ENCODE data around the gene PAK1.

Gene PAK1

DNA sequence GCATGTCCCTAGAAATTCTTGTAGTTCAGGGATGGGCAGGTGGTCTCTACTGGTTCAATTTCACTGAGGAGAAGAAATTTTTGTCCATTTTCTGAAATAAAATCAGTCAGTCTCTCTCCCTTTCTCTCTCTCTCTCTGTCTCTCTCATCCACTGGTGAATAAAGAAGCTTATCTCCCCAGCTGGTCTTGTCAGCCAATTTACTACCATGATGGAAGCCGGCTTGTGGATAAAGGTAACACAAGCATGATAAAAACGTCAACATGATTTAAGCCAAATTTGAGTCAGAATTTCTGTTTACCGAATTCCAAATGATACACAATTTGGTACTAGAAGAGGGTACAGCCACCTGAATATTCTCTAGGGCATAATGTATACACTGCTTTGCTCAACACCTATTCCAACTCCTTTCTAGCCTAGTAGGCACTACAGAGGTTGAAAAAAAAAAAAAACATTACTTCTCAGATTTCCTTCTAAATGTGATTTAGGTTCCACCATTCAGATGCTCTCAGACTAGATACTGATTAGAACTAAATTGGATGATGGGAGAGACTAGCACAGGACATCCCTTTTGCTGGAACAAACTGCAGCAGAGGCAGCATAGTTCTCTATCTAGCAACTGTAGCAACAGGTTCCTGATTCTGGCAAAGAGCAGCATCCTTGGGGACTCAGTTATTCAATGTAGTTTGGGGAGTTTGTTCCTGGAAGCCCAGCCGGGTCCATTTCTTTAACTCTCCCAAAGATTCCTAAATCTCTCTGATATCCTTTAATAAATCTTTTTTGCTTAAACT lies 18.8 kb downstream of the PAK1 start:
- TF ChIP-seq, protein P1, sequence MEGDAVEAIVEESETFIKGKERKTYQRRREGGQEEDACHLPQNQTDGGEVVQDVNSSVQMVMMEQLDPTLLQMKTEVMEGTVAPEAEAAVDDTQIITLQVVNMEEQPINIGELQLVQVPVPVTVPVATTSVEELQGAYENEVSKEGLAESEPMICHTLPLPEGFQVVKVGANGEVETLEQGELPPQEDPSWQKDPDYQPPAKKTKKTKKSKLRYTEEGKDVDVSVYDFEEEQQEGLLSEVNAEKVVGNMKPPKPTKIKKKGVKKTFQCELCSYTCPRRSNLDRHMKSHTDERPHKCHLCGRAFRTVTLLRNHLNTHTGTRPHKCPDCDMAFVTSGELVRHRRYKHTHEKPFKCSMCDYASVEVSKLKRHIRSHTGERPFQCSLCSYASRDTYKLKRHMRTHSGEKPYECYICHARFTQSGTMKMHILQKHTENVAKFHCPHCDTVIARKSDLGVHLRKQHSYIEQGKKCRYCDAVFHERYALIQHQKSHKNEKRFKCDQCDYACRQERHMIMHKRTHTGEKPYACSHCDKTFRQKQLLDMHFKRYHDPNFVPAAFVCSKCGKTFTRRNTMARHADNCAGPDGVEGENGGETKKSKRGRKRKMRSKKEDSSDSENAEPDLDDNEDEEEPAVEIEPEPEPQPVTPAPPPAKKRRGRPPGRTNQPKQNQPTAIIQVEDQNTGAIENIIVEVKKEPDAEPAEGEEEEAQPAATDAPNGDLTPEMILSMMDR (IDR thresholded peaks at IDR 0.05; ENCODE audit: low read depth, low read length), result no peak
- no peak overlapping the region for H3K4me3 ChIP-seq (replicated peaks in 1 of 2; ENCODE audit: low read depth in 2 of 2, low read length in 2 of 2)
- DNase-seq (ENCODE audit: low read depth in 2 of 2), result no peak

DNA sequence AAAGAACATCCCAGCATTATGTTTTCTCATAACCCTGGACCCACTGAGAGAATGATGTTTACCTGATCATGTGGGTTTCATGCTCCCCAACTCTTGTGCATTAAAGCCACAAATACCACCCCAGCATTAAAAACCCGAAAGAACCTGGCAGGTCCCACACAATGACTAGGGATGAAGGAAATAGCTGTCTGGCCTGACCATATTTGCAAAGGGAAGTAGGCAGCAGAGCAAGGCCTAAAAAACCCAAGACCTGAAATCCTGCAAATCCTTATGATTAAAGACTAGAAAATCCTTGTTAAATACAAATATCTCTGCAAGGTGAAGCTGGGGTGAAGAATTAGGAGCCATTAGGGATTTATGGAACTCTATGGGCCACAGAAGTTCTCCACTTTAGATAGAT lies 23.7 kb downstream of the PAK1 start:
- TF ChIP-seq, protein P1 (IDR thresholded peaks at IDR 0.05; ENCODE audit: low read depth, low read length), result no peak
- DNase-seq (ENCODE audit: low read depth in 2 of 2), result no peak
- H3K4me3 ChIP-seq (replicated peaks in 1 of 2; ENCODE audit: low read depth in 2 of 2, low read length in 2 of 2), result no peak overlapping the region

DNA sequence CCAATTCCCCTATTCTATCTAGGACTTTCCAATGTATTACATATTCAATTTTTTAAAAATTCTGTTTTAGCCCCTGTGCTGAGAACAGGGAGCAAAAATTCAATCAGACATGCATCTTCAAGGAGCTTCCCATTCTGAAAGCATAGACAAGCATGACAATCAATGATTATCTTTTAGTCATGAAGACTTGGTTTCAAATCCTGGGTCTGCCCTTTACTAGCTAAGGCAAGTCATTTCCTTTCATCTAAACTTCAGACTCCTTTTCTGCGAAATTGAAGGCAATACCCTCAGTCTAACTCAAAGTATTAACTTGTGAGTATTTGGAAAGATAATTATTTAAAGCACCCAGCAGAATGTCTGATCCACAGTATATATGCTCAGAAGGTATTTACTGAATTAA lies 24.1 kb downstream of the PAK1 start:
- H3K4me3 ChIP-seq (replicated peaks in 1 of 2; ENCODE audit: low read depth in 2 of 2, low read length in 2 of 2), result no peak overlapping the region
- TF ChIP-seq, protein P1 (IDR thresholded peaks at IDR 0.05; ENCODE audit: low read depth, low read length), result no peak
- DNase-seq (ENCODE audit: low read depth in 2 of 2), result no peak

DNA sequence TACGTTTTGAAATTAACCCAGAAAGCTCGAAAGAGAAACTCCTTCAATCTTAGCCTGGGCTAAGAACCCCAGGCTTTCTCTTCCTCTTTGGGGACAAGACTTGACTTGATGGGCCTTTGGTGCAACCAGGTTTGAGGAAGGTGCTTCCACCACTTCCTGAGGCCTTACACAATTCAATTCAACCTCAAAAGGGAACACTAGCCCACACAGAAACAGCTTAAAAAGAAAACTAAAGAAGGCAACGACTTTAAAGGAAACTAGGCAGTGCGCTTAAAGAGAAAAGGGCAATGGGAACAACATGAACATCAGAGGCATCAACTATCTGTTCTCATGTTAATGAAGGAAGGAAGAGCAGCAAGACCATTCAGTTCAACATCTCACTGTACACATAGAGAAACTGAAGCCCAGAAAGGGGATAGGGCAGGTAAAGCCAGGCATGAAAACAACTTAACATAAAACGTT lies 24.8 kb downstream of the PAK1 start:
- DNase-seq (ENCODE audit: low read depth in 2 of 2), result no peak
- TF ChIP-seq, protein P1 (IDR thresholded peaks at IDR 0.05; ENCODE audit: low read depth, low read length), result no peak
- no peak overlapping the region for H3K4me3 ChIP-seq (replicated peaks in 1 of 2; ENCODE audit: low read depth in 2 of 2, low read length in 2 of 2)

DNA sequence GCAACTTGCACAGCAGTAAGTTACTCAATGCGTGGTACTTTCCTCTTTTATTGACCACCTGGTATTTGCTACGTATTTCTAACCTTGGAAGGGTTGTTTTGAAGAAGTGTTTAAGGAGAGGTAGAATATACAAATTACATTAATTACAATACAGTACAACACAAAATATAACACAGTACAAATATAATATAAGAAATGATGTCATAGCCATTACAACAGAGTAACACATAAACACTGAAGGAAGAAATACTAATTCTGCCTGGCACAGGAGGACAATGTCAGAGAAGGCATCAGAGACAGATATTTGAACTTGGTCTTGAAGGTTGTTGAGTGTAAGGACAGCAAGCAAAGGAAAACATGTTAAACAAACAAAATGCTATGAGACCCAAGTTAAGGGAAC lies 25.6 kb downstream of the PAK1 start:
- no peak overlapping the region for H3K4me3 ChIP-seq (replicated peaks in 1 of 2; ENCODE audit: low read depth in 2 of 2, low read length in 2 of 2)
- no peak for DNase-seq (ENCODE audit: low read depth in 2 of 2)
- TF ChIP-seq, protein P1 (IDR thresholded peaks at IDR 0.05; ENCODE audit: low read depth, low read length), result no peak

DNA sequence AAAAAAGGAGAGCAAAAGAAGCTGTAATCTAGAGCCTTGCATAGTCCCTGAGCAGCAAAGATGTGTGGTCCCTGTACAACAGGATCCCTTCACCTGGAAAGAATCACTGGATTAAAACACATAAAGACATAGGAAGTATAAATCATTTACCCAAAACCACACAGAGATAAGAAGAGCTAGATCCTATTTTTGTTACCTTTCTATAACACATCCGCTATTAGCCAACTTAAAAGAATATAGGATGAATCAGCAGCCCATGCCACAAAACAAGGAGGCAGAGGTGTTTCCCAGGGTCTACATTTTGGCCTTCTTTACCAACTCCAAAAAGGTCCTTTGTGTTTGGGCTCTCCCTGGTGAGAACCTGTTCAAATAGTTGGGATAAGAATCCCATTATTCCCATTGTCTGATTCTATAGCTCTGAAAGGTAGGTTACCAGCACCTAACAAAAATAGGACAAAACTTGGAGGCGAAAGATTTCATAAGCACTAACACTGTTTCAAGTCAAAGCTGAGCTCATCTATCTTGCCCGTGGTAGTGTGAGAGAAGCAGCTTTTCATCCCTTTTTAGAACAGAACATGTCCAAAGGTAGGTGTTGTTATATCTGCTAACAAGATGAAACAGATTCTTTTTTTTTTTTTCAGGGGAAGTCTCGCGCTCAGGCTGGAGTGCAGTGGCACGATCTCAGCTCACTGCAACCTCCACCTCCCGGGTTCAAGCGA lies 26.8 kb downstream of the PAK1 start:
- no peak for DNase-seq (ENCODE audit: low read depth in 2 of 2)
- TF ChIP-seq, protein P1 (IDR thresholded peaks at IDR 0.05; ENCODE audit: low read depth, low read length), result no peak
- no peak overlapping the region for H3K4me3 ChIP-seq (replicated peaks in 1 of 2; ENCODE audit: low read depth in 2 of 2, low read length in 2 of 2)

Data from cardiac fibroblast (primary cell).